ENCODE data around the gene B3GALT5. TPM values are rescaled to one million over a fixed set of nuclear protein-coding genes. Genes with fewer than 3 reads are reported as not detected.

Gene B3GALT5
- total RNA-seq, 1 experiment from 2014 or later = 1.5 TPM

DNA sequence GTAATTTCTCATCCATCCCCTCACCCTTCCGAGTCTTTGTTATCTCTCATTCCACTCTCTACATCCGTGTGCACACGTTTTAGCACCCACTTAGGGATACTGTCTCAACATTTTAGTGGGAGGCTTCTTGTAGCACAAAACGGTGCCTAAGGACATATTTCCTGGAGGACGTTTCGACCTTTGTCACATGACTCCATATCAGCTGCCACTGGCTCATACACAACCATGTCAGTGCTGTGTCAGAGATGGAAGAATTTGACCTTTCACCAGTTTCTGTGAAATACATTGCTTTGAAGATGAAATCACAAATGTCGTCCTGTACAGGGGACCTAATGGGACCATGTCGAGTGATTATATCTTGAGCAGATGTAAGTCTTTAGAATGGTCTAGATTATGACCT is 15.6 kb downstream of the B3GALT5 start:
- no peak for TF ChIP-seq EZH2phosphoT487 (IDR thresholded peaks at IDR 0.05; ENCODE audit: borderline replicate concordance, low read length)
- TF ChIP-seq, protein P1, sequence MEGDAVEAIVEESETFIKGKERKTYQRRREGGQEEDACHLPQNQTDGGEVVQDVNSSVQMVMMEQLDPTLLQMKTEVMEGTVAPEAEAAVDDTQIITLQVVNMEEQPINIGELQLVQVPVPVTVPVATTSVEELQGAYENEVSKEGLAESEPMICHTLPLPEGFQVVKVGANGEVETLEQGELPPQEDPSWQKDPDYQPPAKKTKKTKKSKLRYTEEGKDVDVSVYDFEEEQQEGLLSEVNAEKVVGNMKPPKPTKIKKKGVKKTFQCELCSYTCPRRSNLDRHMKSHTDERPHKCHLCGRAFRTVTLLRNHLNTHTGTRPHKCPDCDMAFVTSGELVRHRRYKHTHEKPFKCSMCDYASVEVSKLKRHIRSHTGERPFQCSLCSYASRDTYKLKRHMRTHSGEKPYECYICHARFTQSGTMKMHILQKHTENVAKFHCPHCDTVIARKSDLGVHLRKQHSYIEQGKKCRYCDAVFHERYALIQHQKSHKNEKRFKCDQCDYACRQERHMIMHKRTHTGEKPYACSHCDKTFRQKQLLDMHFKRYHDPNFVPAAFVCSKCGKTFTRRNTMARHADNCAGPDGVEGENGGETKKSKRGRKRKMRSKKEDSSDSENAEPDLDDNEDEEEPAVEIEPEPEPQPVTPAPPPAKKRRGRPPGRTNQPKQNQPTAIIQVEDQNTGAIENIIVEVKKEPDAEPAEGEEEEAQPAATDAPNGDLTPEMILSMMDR (conservative IDR thresholded peaks at IDR 0.05; ENCODE audit: low read depth, low read length) = no peak
- TF ChIP-seq EZH2 (IDR thresholded peaks at IDR 0.05; ENCODE audit: low read length, unreplicated experiment) = no peak
- Histone ChIP-seq H3K9me2 (replicated peaks; ENCODE audit: low read length) (no peaks in the 10 kb centered on the region), H3K79me2 (ENCODE audit: low read length) (no peaks in the 10 kb centered on the region), H3K4me3 (ENCODE audit: low read length) (no peak overlapping the region), H3K36me3 (ENCODE audit: low read depth, low read length) (no peaks in the 10 kb centered on the region), H4K20me1 (ENCODE audit: low read length) (no peaks in the 10 kb centered on the region), H3K27ac (ENCODE audit: low read length) (no peak overlapping the region), H3K9ac (ENCODE audit: low read length) (no peak overlapping the region), H3K9me3 (ENCODE audit: low read length) (no peaks in the 10 kb centered on the region), H2AFZ (ENCODE audit: low read length) (no peak overlapping the region), H3K4me2 (ENCODE audit: low read length) (no peak overlapping the region), H3F3A (ENCODE audit: low read length, unreplicated experiment) (peaks cover 2% of the 10 kb centered on the region), H3K27me3 (ENCODE audit: low read length) (no peaks in the 10 kb centered on the region), H3K4me1 (ENCODE audit: insufficient read depth, low read length) (peaks cover 43% of the 10 kb centered on the region)
- DNase-seq = no peak
- no peak for ATAC-seq
- POLR2A ChIA-PET (ENCODE audit: unreplicated experiment) = no interaction called here
- intact Hi-C loops (cut with micrococcal nuclease) = no loop called here
- no TSS peak for BruUV-seq (replicated peaks)
- CTCF ChIA-PET = no interaction called here

DNA sequence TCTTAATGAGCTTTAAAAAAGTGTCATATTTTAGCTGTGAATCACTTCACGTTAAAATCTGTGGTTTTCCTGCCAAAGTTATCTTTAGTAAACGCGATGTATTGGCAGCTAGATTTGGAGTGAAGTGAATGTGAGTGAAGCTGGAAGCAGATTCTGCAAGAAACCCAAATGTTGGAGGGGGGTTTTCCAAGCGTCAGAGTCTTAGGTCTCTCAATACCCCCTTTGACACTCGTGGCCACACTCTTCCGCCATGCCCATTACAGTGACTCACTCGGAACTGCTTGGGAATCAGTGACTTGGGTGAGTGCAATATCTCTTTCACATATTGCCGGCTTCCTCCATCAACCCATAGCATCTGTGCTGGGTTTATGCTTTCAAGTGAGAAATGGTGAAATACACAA is 17.5 kb downstream of the B3GALT5 start:
- no peaks in the 10 kb centered on the region for H3K36me3 ChIP-seq (ENCODE audit: low read depth, low read length)
- H3K9ac ChIP-seq (ENCODE audit: low read length) = peak overlapping the region; percentile 56
- no TSS peak for BruUV-seq (replicated peaks)
- H3F3A ChIP-seq (ENCODE audit: low read length, unreplicated experiment) = peaks cover 9% of the 10 kb centered on the region
- TF ChIP-seq EZH2phosphoT487 (IDR thresholded peaks at IDR 0.05; ENCODE audit: borderline replicate concordance, low read length) (no peak), EZH2 (IDR thresholded peaks at IDR 0.05; ENCODE audit: low read length, unreplicated experiment) (no peak)
- TF ChIP-seq, protein P1 (conservative IDR thresholded peaks at IDR 0.05; ENCODE audit: low read depth, low read length) = no peak
- H3K4me1 ChIP-seq (ENCODE audit: insufficient read depth, low read length) = peaks cover 58% of the 10 kb centered on the region
- H3K9me2 ChIP-seq (replicated peaks; ENCODE audit: low read length) = no peaks in the 10 kb centered on the region
- H3K9me3 ChIP-seq (ENCODE audit: low read length) = no peaks in the 10 kb centered on the region
- H2AFZ ChIP-seq (ENCODE audit: low read length) = peak overlapping the region; percentile 48
- intact Hi-C loops (cut with micrococcal nuclease) = loop anchor here (1.0 to 10.0 kb wide), 6 partner anchors 14 to 435 kb away; a partner anchor contains a TSS
- ChIA-PET POLR2A (ENCODE audit: unreplicated experiment) (interaction anchor here (0.6 to 0.7 kb wide), 3 partner anchors 9 to 250 kb away, joined by 3 to 4 read pairs (median 4); a partner anchor contains a TSS), CTCF (interaction anchor here (0.5 to 1.1 kb wide), 2 partner anchors 112 to 242 kb away, joined by 4 to 12 read pairs; no protein-coding TSS in a partner anchor)
- no peaks in the 10 kb centered on the region for H4K20me1 ChIP-seq (ENCODE audit: low read length)
- ATAC-seq (peak; percentile 34), DNase-seq (peak; percentile 88)
- H3K4me3 ChIP-seq (ENCODE audit: low read length) = peak overlapping the region; percentile 55
- no peaks in the 10 kb centered on the region for H3K27me3 ChIP-seq (ENCODE audit: low read length)
- peak overlapping the region; percentile 84 for H3K4me2 ChIP-seq (ENCODE audit: low read length)
- H3K79me2 ChIP-seq (ENCODE audit: low read length) = no peaks in the 10 kb centered on the region
- H3K27ac ChIP-seq (ENCODE audit: low read length) = peak overlapping the region; percentile 83

DNA sequence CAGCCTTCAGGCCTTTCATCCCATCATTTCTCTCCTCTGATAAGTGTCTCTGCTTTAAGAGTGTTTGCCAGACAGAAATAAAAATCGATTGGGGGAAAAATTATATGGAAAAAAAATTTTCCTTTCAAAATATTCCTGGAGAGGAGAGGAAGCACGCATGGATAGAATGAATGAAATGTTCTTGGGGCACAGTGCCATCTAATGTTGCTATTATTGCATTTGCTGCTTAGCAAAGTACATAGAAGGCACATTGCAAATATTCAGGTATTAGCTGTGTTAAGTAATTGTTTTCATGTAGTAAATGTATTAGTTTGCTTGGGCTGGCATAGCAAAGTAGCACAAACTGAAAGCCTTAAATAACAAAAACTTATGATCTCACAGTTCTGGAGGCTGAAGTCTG is 18.1 kb downstream of the B3GALT5 start:
- POLR2A ChIA-PET (ENCODE audit: unreplicated experiment) = interaction anchor here (0.7 kb wide), 1 partner anchor 10 kb away, joined by 3 read pairs; no protein-coding TSS in a partner anchor
- Histone ChIP-seq H3K27me3 (ENCODE audit: low read length) (no peaks in the 10 kb centered on the region), H3K79me2 (ENCODE audit: low read length) (no peaks in the 10 kb centered on the region), H3K4me3 (ENCODE audit: low read length) (peak overlapping the region; percentile 55), H3K4me1 (ENCODE audit: insufficient read depth, low read length) (peaks cover 58% of the 10 kb centered on the region), H4K20me1 (ENCODE audit: low read length) (no peaks in the 10 kb centered on the region), H3K9ac (ENCODE audit: low read length) (peak overlapping the region; percentile 56), H3K27ac (ENCODE audit: low read length) (peak overlapping the region; percentile 83), H3F3A (ENCODE audit: low read length, unreplicated experiment) (peaks cover 9% of the 10 kb centered on the region), H3K4me2 (ENCODE audit: low read length) (peak overlapping the region; percentile 84), H3K9me3 (ENCODE audit: low read length) (no peaks in the 10 kb centered on the region), H3K9me2 (replicated peaks; ENCODE audit: low read length) (no peaks in the 10 kb centered on the region), H3K36me3 (ENCODE audit: low read depth, low read length) (no peaks in the 10 kb centered on the region), H2AFZ (ENCODE audit: low read length) (peak overlapping the region; percentile 48)
- CTCF ChIA-PET = interaction anchor here (0.6 to 1.1 kb wide), 2 partner anchors 112 to 113 kb away, joined by 5 to 12 read pairs; no protein-coding TSS in a partner anchor
- BruUV-seq (replicated peaks) = no TSS peak
- no peak for TF ChIP-seq EZH2phosphoT487 (IDR thresholded peaks at IDR 0.05; ENCODE audit: borderline replicate concordance, low read length)
- TF ChIP-seq, protein P1 (conservative IDR thresholded peaks at IDR 0.05; ENCODE audit: low read depth, low read length) = peak; percentile 54
- ATAC-seq (peak; percentile 33), DNase-seq (peak; percentile 74)
- intact Hi-C loops (cut with micrococcal nuclease) = loop anchor here (1.0 to 10.0 kb wide), 6 partner anchors 15 to 436 kb away; a partner anchor contains a TSS

Data from PC-3 (cell line).